ENCODE results near the gene OR10J1.
"Not testable (repeated sequence)": the region's sequence is repeated elsewhere in the genome, so short reads cannot be mapped to it uniquely, and the experiment has no call there.

The OR10J1 gene

GRCh38 chr1:159439422-159439821, at the start of gene OR10J1:
TSS of gene OR10J1 (plus strand) at chr1:159439722. CDS start at chr1:159439792, 70 bp downstream.
- no peak for DNase-seq

- no peak for DNase-seq
Observed at GRCh38 chr1:159406821-159407220, 32.7 kb upstream of the OR10J1 start.

- DNase-seq, result no peak
Observed at GRCh38 chr1:159408862-159409400, 30.6 kb upstream of the OR10J1 start.

GRCh38 chr1:159421821-159422220, 17.7 kb upstream of the OR10J1 start:
- no peak for DNase-seq

GRCh38 chr1:159428536-159428935, 11.0 kb upstream of the OR10J1 start:
- no peak for DNase-seq

GRCh38 chr1:159429074-159429861, 10.3 kb upstream of the OR10J1 start:
- DNase-seq, result no peak

GRCh38 chr1:159430985-159431384, 8.5 kb upstream of the OR10J1 start:
- DNase-seq, result no peak

GRCh38 chr1:159431904-159432303, 7.6 kb upstream of the OR10J1 start, which contains the start of gene OR10J4:
TSS of gene OR10J4 (plus strand) at chr1:159432204.
- DNase-seq, result no peak

- DNase-seq, result no peak
Observed at GRCh38 chr1:159436469-159436868, 3.1 kb upstream of the OR10J1 start.

- DNase-seq, result no peak
Observed at GRCh38 chr1:159441360-159441759, 1.8 kb downstream of the OR10J1 start.

- DNase-seq, result no peak
Observed at GRCh38 chr1:159442428-159442827, 2.9 kb downstream of the OR10J1 start.

GRCh38 chr1:159443066-159443750, 3.7 kb downstream of the OR10J1 start:
- no peak for DNase-seq

- no peak for DNase-seq
Observed at GRCh38 chr1:159444511-159444910, 5.0 kb downstream of the OR10J1 start.

- DNase-seq, result no peak
Observed at GRCh38 chr1:159448181-159448580, 8.7 kb downstream of the OR10J1 start.

- not testable (repeated sequence) for DNase-seq
Observed at GRCh38 chr1:159449605-159450004, 10.1 kb downstream of the OR10J1 start.

- no peak for DNase-seq
Observed at GRCh38 chr1:159459551-159459950, 20.0 kb downstream of the OR10J1 start.

GRCh38 chr1:159465191-159465603, 25.7 kb downstream of the OR10J1 start:
- no peak for DNase-seq

GRCh38 chr1:159468321-159468720, 28.8 kb downstream of the OR10J1 start:
- DNase-seq, result no peak

GRCh38 chr1:159469921-159470533, 30.5 kb downstream of the OR10J1 start:
- no peak for DNase-seq

- DNase-seq, result no peak
Observed at GRCh38 chr1:159473335-159473734, 33.8 kb downstream of the OR10J1 start.

- DNase-seq, result no peak
Observed at GRCh38 chr1:159474926-159475325, 35.4 kb downstream of the OR10J1 start.

- no peak for DNase-seq
Observed at GRCh38 chr1:159483501-159483900, 44.0 kb downstream of the OR10J1 start.

All from Kasumi-1 (cell line).